Measurements from ENCODE around the gene TANC1. TPM values are rescaled to one million over a fixed set of nuclear protein-coding genes. Genes with fewer than 3 reads are reported as not detected.

The TANC1 gene
- total and polyA plus RNA-seq, 2 of the 4 experiments (the other 2 are of a cell fraction), result 10.2 to 12.9 TPM

DNA sequence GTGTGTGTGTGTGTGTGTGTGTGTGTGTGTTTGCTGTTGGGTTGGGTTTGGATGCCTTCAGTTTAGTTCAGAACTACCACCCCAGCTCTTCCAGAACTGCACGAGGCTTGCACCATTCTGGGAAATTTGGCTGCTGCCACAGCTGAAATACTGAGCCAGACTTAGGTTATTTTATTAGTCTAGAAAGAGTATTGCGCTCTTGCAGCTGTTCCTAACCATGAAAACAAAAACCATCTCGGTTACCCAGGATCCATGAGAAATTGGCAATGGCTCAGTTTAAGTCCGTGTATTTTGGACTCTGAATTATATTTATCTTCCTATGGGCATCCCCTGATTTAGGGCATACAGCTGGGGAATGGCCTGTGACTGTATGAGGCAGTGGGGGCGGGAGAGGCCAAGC, 83.2 kb downstream of the TANC1 start:
- Histone ChIP-seq H2AK9ac (replicated peaks; ENCODE audit: low read depth, low read length, poor library complexity) (no peak overlapping the region), H3K27me3 (ENCODE audit: control insufficient read depth, insufficient read depth, low read length) (no peaks in the 10 kb centered on the region), H3K27ac (ENCODE audit: insufficient read depth, low read length) (0 out of 2 replicates have a peak overlapping the region, but pooled peaks have one; percentile 15)

More for the DNA sequence above, 83.2 kb downstream of the TANC1 start:
- intact Hi-C loops (cut with micrococcal nuclease), result loop anchor here (2.0 kb wide), 1 partner anchor 21 kb away; no protein-coding TSS in a partner anchor
- ChIA-PET CTCF (no interaction called here), POLR2A (ENCODE audit: unreplicated experiment) (no interaction called here)
- Histone ChIP-seq H4K5ac (ENCODE audit: low read depth, low read length) (peak overlapping the region; percentile 18; the same call in 1 of the 2 replicates), H3K4ac (ENCODE audit: low read depth, low read length) (peak overlapping the region; percentile 58), H3K4me1 (ENCODE audit: control insufficient read depth, insufficient read depth, low read length) (peaks cover 27% of the 10 kb centered on the region), H3K14ac (replicated peaks; ENCODE audit: low read depth, low read length) (no peak overlapping the region; the same call in 1 of the 2 replicates), H3K9me1 (ENCODE audit: insufficient read depth, low read length) (peaks cover 32% of the 10 kb centered on the region), H2AK5ac (ENCODE audit: low read depth, low read length) (peak overlapping the region; percentile 50; the same call in 1 of the 2 replicates), H4K20me1 (ENCODE audit: insufficient read depth, low read length) (peaks cover 5% of the 10 kb centered on the region; the same call in 1 of the 2 replicates), H3K18ac (ENCODE audit: low read depth, low read length) (peak overlapping the region; percentile 75; the same call in 1 of the 2 replicates), H3K9ac (ENCODE audit: low read depth, low read length) (no peak overlapping the region), H3K4me3 (ENCODE audit: insufficient read depth, low read depth, low read length) (no peak overlapping the region), H2BK5ac (ENCODE audit: low read depth, low read length, poor library complexity, severe bottlenecking) (peak overlapping the region; percentile 40), H3K56ac (ENCODE audit: extremely low read depth, insufficient read depth, low read length) (no peak overlapping the region), H3K23ac (ENCODE audit: low read depth, low read length) (0 out of 2 replicates have a peak overlapping the region, but pooled peaks have one; percentile 41), H4K91ac (ENCODE audit: insufficient read depth, low read depth, low read length) (no peak overlapping the region; the same call in 1 of the 2 replicates), H3K36me3 (ENCODE audit: control insufficient read depth, insufficient read depth, low read length) (peaks cover 2% of the 10 kb centered on the region; the same call in 1 of the 2 replicates), H2BK20ac (ENCODE audit: low read depth, low read length) (no peak overlapping the region), H3K9me3 (ENCODE audit: control insufficient read depth, insufficient read depth, low read length) (no peaks in the 10 kb centered on the region), H4K8ac (ENCODE audit: low read depth in 2 of 2, low read length in 2 of 2) (peak overlapping the region; percentile 23 to 35; a peak in 2 of 4 replicates), H2BK120ac (ENCODE audit: low read depth, low read length) (0 out of 2 replicates have a peak overlapping the region, but pooled peaks have one; percentile 3), H3K4me2 (ENCODE audit: low read depth, low read length) (no peak overlapping the region), H2BK15ac (ENCODE audit: low read depth, low read length) (peak overlapping the region; percentile 53; the same call in 1 of the 3 replicates), H3K79me1 (ENCODE audit: low read depth in 1 of 2, low read length in 2 of 2) (peaks cover 41 to 80% of the 10 kb centered on the region in 2 experiments), H2AFZ (replicated peaks; ENCODE audit: low read length, poor library complexity) (no peak overlapping the region)
- WGBS, 2 experiments (ENCODE audit: extremely low coverage in 2 of 2, insufficient read length in 1 of 2), result no CpG with 5 or more reads among the region's 5 CpGs
- in situ Hi-C loops (cut with MboI; ENCODE audit: low sequenced_read_pairs), result no loop called here
- ATAC-seq (ENCODE audit: low read depth) (no peak), DNase-seq (peak; percentile 45)
- no TSS peak for BruUV-seq (replicated peaks)
- dilution Hi-C loops (cut with HindIII; ENCODE audit: low sequenced_read_pairs, unreplicated experiment), result no loop called here
- TF ChIP-seq FOS (IDR thresholded peaks at IDR 0.05; ENCODE audit: low read depth, low read length) (no peak), MAFK (IDR thresholded peaks at IDR 0.05; ENCODE audit: low read depth, low read length) (no peak), SMC3 (IDR thresholded peaks at IDR 0.05; ENCODE audit: low read depth, low read length) (no peak)

Data from IMR-90 (cell line).